ENCODE results near the gene PON2. TPM values are rescaled to one million over a fixed set of nuclear protein-coding genes. Genes with fewer than 3 reads are reported as not detected.

PON2 gene
- total RNA-seq, 5 donors from 2014 or later (not counting 1 experiment from before 2014, with no cell fraction given): 4.3 to 11.4 (median 7.0) TPM

GRCh38 chr7:95435422-95435780, 573 bp upstream of the PON2 start:
- H3K27ac ChIP-seq (ENCODE audit: low read length): peak overlapping the region; percentile 75
- no CpG with 5 or more reads among the region's 9 CpGs for WGBS (ENCODE audit: insufficient coverage)
- peak overlapping the region; percentile 69 to 85 for H3K27ac Mint-ChIP-seq
- H3K4me1 Mint-ChIP-seq: peaks cover 10 to 16% (median 15%) of the 10 kb centered on the region in 3 donors
- H3K9me3 Mint-ChIP-seq: no peaks in the 10 kb centered on the region
- peaks cover 0 to 2% of the 10 kb centered on the region in 2 donors for H3K27me3 Mint-ChIP-seq
- peak overlapping the region; percentile 74 to 81 (median 78) for H3K4me3 Mint-ChIP-seq
- H3K4me1 ChIP-seq (ENCODE audit: control insufficient read depth in 1 of 2, extremely low read depth in 1 of 2, insufficient read depth in 2 of 2, low read length in 2 of 2): peaks cover 0 to 13% of the 10 kb centered on the region in 2 experiments
- H3K36me3 Mint-ChIP-seq: no peaks in the 10 kb centered on the region
- peak overlapping the region; percentile 58 to 59 for H3K4me3 ChIP-seq (ENCODE audit: control insufficient read depth in 1 of 2, extremely low read depth in 1 of 2, low read length in 1 of 2)
- ChIA-PET POLR2A (no interaction called here), CTCF (interaction anchor here (0.6 to 0.8 kb wide), 4 partner anchors 37 to 1000 kb away, joined by 3 to 7 read pairs (median 5); no protein-coding TSS in a partner anchor)
- DNase-seq: peak in 1 of 35 experiments; percentile 1
- no peaks in the 10 kb centered on the region for H3K27me3 ChIP-seq (replicated peaks in 1 of 2; ENCODE audit: control insufficient read depth in 2 of 2, extremely low read depth in 1 of 2, insufficient read depth in 2 of 2, low read length in 1 of 2)
- no peaks in the 10 kb centered on the region for H3K36me3 ChIP-seq (ENCODE audit: control insufficient read depth in 2 of 2, extremely low read depth in 1 of 2, insufficient read depth in 1 of 2, low read length in 1 of 2)
- ATAC-seq (replicated peaks in 1 of 4): peak in 3 of 4 experiments; percentile 18 to 24 (median 22)
- no peaks in the 10 kb centered on the region for H3K9me3 ChIP-seq

- Histone ChIP-seq H3K27ac (ENCODE audit: low read length) (no peak overlapping the region), H3K4me1 (ENCODE audit: control insufficient read depth in 1 of 2, extremely low read depth in 1 of 2, insufficient read depth in 2 of 2, low read length in 2 of 2) (peaks cover 0 to 13% of the 10 kb centered on the region in 2 experiments), H3K36me3 (ENCODE audit: control insufficient read depth in 2 of 2, extremely low read depth in 1 of 2, insufficient read depth in 1 of 2, low read length in 1 of 2) (no peaks in the 10 kb centered on the region), H3K27me3 (replicated peaks in 1 of 2; ENCODE audit: control insufficient read depth in 2 of 2, extremely low read depth in 1 of 2, insufficient read depth in 2 of 2, low read length in 1 of 2) (no peaks in the 10 kb centered on the region), H3K9me3 (no peaks in the 10 kb centered on the region), H3K4me3 (ENCODE audit: control insufficient read depth in 1 of 2, extremely low read depth in 1 of 2, low read length in 1 of 2) (peak overlapping the region; percentile 58 to 59)
- no peak for DNase-seq
- POLR2A ChIA-PET: no interaction called here
- Mint-ChIP-seq H3K4me1 (peaks cover 10 to 16% (median 15%) of the 10 kb centered on the region in 3 donors), H3K9me3 (no peaks in the 10 kb centered on the region), H3K36me3 (peaks cover 3% of the 10 kb centered on the region), H3K27ac (peak overlapping the region in 1 of 2 donors; percentile 54), H3K27me3 (peaks cover 0 to 2% of the 10 kb centered on the region in 2 donors), H3K4me3 (peak overlapping the region; percentile 74 to 81 (median 78))
- ATAC-seq (replicated peaks in 1 of 4): no peak
- CTCF ChIA-PET: no interaction called here
- WGBS (ENCODE audit: insufficient coverage): 40% methylated on average over 1 of the region's 6 CpGs
Measured at GRCh38 chr7:95433952-95434556, 774 bp downstream of the PON2 start.

- POLR2A ChIA-PET: no interaction called here
- Histone ChIP-seq H3K4me1 (ENCODE audit: control insufficient read depth in 1 of 2, extremely low read depth in 1 of 2, insufficient read depth in 2 of 2, low read length in 2 of 2) (peaks cover 0 to 13% of the 10 kb centered on the region in 2 experiments), H3K4me3 (ENCODE audit: control insufficient read depth in 1 of 2, extremely low read depth in 1 of 2, low read length in 1 of 2) (no peak overlapping the region), H3K9me3 (no peaks in the 10 kb centered on the region), H3K27ac (ENCODE audit: low read length) (no peak overlapping the region), H3K27me3 (replicated peaks in 1 of 2; ENCODE audit: control insufficient read depth in 2 of 2, extremely low read depth in 1 of 2, insufficient read depth in 2 of 2, low read length in 1 of 2) (no peaks in the 10 kb centered on the region), H3K36me3 (ENCODE audit: control insufficient read depth in 2 of 2, extremely low read depth in 1 of 2, insufficient read depth in 1 of 2, low read length in 1 of 2) (no peaks in the 10 kb centered on the region)
- no peak overlapping the region for H3K4me3 Mint-ChIP-seq
- H3K9me3 Mint-ChIP-seq: no peaks in the 10 kb centered on the region
- CTCF ChIA-PET: interaction anchor here in 1 of 2 donors (0.8 kb wide), 1 partner anchor 53 kb away, joined by 3 read pairs; the partner anchor contains the start of gene ASB4
- no CpG with 5 or more reads among the region's 1 CpG for WGBS (ENCODE audit: insufficient coverage)
- no peak overlapping the region for H3K27ac Mint-ChIP-seq
- peaks cover 0 to 2% of the 10 kb centered on the region in 2 donors for H3K27me3 Mint-ChIP-seq
- DNase-seq: no peak
- ATAC-seq (replicated peaks in 1 of 4): no peak
- H3K4me1 Mint-ChIP-seq: peaks cover 10 to 16% (median 15%) of the 10 kb centered on the region in 3 donors
- H3K36me3 Mint-ChIP-seq: peaks cover 3% of the 10 kb centered on the region
Measured at GRCh38 chr7:95433129-95433528, 1.7 kb downstream of the PON2 start.

DNA sequence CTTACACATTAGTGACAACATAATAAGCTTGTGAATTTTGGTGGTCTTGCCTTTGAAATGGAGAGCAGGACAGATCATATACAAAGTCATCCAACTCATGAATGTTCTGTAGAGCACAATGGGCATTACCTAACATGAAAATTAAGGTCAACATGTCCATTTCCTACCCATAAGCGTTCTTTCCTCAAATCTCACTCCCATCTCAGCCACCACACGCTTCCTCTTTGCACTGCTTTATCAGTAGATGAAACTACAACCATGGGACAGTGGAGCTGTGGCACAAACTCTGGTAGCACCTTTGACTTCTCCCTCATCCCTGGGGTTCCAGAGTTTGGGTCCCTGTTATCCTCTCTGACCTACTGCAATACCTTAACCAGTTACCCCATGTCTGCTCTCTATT, 2.2 kb downstream of the PON2 start:
- no peaks in the 10 kb centered on the region for H3K27me3 ChIP-seq (replicated peaks in 1 of 2; ENCODE audit: control insufficient read depth in 2 of 2, extremely low read depth in 1 of 2, insufficient read depth in 2 of 2, low read length in 1 of 2)
- H3K9me3 Mint-ChIP-seq: no peaks in the 10 kb centered on the region
- H3K27ac ChIP-seq (ENCODE audit: low read length): no peak overlapping the region
- 94% methylated on average over 2 of the region's 2 CpGs for WGBS (ENCODE audit: insufficient coverage)
- DNase-seq (no peak), ATAC-seq (replicated peaks in 1 of 4) (no peak)
- H3K4me3 ChIP-seq (ENCODE audit: control insufficient read depth in 1 of 2, extremely low read depth in 1 of 2, low read length in 1 of 2): no peak overlapping the region
- H3K4me1 Mint-ChIP-seq: peaks cover 10 to 16% (median 15%) of the 10 kb centered on the region in 3 donors
- H3K9me3 ChIP-seq: no peaks in the 10 kb centered on the region
- H3K27ac Mint-ChIP-seq: no peak overlapping the region
- POLR2A ChIA-PET: no interaction called here
- H3K4me3 Mint-ChIP-seq: no peak overlapping the region
- H3K36me3 Mint-ChIP-seq: peaks cover 3% of the 10 kb centered on the region
- no peaks in the 10 kb centered on the region for H3K36me3 ChIP-seq (ENCODE audit: control insufficient read depth in 2 of 2, extremely low read depth in 1 of 2, insufficient read depth in 1 of 2, low read length in 1 of 2)
- CTCF ChIA-PET: interaction anchor here in 1 of 2 donors (0.8 kb wide), 1 partner anchor 53 kb away, joined by 3 read pairs; the partner anchor contains the start of gene ASB4
- peaks cover 0 to 13% of the 10 kb centered on the region in 2 experiments for H3K4me1 ChIP-seq (ENCODE audit: control insufficient read depth in 1 of 2, extremely low read depth in 1 of 2, insufficient read depth in 2 of 2, low read length in 2 of 2)
- H3K27me3 Mint-ChIP-seq: peaks cover 0 to 2% of the 10 kb centered on the region in 2 donors

- Histone ChIP-seq H3K4me3 (ENCODE audit: control insufficient read depth in 1 of 2, extremely low read depth in 1 of 2, low read length in 1 of 2) (no peak overlapping the region), H3K36me3 (ENCODE audit: control insufficient read depth in 2 of 2, extremely low read depth in 1 of 2, insufficient read depth in 1 of 2, low read length in 1 of 2) (no peaks in the 10 kb centered on the region), H3K27me3 (replicated peaks in 1 of 2; ENCODE audit: control insufficient read depth in 2 of 2, extremely low read depth in 1 of 2, insufficient read depth in 2 of 2, low read length in 1 of 2) (no peaks in the 10 kb centered on the region), H3K9me3 (no peaks in the 10 kb centered on the region), H3K4me1 (ENCODE audit: control insufficient read depth in 1 of 2, extremely low read depth in 1 of 2, insufficient read depth in 2 of 2, low read length in 2 of 2) (peaks cover 0 to 13% of the 10 kb centered on the region in 2 experiments), H3K27ac (ENCODE audit: low read length) (no peak overlapping the region)
- Mint-ChIP-seq H3K9me3 (no peaks in the 10 kb centered on the region), H3K36me3 (peaks cover 3% of the 10 kb centered on the region), H3K4me1 (peaks cover 10 to 16% (median 15%) of the 10 kb centered on the region in 3 donors), H3K4me3 (no peak overlapping the region), H3K27me3 (peaks cover 0 to 2% of the 10 kb centered on the region in 2 donors), H3K27ac (no peak overlapping the region)
- DNase-seq: no peak
- POLR2A ChIA-PET: no interaction called here
- 100% methylated on average over 1 of the region's 2 CpGs for WGBS (ENCODE audit: insufficient coverage)
- no peak for ATAC-seq (replicated peaks in 1 of 4)
- CTCF ChIA-PET: no interaction called here
Measured at GRCh38 chr7:95430864-95431263, 4.0 kb downstream of the PON2 start.

DNA sequence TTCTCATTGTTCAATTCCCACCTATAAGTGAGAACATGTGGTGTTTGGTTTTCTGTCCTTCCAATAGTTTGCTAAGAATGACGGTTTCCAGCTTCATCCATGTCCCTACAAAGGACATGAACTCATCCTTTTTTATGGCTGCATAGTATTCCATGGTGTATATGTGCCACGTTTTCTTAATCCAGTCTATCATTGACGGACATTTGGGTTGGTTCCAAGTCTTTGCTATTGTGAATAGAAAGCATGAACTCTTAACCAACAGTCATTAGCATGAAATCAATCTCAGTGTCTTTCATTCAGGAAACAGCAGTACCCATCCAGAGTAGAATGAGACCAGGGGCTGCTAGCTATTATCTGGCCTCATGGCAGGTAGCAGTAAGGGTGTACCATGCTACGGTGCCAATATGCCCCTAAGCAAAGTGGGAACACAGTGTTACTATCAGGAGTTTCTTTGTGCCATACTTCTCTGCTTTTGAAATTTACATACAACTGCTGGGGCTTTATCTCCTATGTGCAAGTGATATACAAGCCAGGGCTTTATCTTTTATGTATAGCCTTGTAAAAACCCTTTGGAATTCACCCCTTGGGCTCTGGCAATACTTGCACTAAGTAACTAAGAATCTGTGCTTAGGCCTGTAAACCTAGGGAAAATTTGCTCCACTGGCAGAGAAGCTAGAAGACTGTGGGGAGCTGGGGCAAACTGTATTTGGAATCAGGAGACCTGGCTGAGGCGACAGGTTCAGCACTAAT, 5.4 kb downstream of the PON2 start:
- WGBS (ENCODE audit: insufficient coverage): 100% methylated on average over 1 of the region's 5 CpGs
- ATAC-seq (replicated peaks in 1 of 4): no peak
- Mint-ChIP-seq H3K9me3 (no peaks in the 10 kb centered on the region), H3K27ac (no peak overlapping the region), H3K36me3 (peaks cover 3% of the 10 kb centered on the region), H3K4me3 (no peak overlapping the region), H3K27me3 (peaks cover 0 to 2% of the 10 kb centered on the region in 2 donors), H3K4me1 (peaks cover 9 to 10% (median 10%) of the 10 kb centered on the region in 3 donors)
- CTCF ChIA-PET: interaction anchor here in 1 of 2 donors (0.6 kb wide), 1 partner anchor 75 kb away, joined by 3 read pairs; no protein-coding TSS in a partner anchor
- no peaks in the 10 kb centered on the region for H3K9me3 ChIP-seq
- H3K4me3 ChIP-seq (ENCODE audit: control insufficient read depth in 1 of 2, extremely low read depth in 1 of 2, low read length in 1 of 2): no peak overlapping the region
- no peak for DNase-seq
- POLR2A ChIA-PET: interaction anchor here in 1 of 2 donors (0.7 kb wide), 1 partner anchor 9 kb away, joined by 4 read pairs; no protein-coding TSS in a partner anchor
- peaks cover 0 to 5% of the 10 kb centered on the region in 2 experiments for H3K4me1 ChIP-seq (ENCODE audit: control insufficient read depth in 1 of 2, extremely low read depth in 1 of 2, insufficient read depth in 2 of 2, low read length in 2 of 2)
- no peak overlapping the region for H3K27ac ChIP-seq (ENCODE audit: low read length)
- no peaks in the 10 kb centered on the region for H3K27me3 ChIP-seq (replicated peaks in 1 of 2; ENCODE audit: control insufficient read depth in 2 of 2, extremely low read depth in 1 of 2, insufficient read depth in 2 of 2, low read length in 1 of 2)
- H3K36me3 ChIP-seq (ENCODE audit: control insufficient read depth in 2 of 2, extremely low read depth in 1 of 2, insufficient read depth in 1 of 2, low read length in 1 of 2): no peaks in the 10 kb centered on the region
